Measurements from ENCODE around the gene HTRA1. TPM values are rescaled to one million over a fixed set of nuclear protein-coding genes. Genes with fewer than 3 reads are reported as not detected.

HTRA1 gene
- total RNA-seq, 1 donor from 2014 or later, result not detected

DNA sequence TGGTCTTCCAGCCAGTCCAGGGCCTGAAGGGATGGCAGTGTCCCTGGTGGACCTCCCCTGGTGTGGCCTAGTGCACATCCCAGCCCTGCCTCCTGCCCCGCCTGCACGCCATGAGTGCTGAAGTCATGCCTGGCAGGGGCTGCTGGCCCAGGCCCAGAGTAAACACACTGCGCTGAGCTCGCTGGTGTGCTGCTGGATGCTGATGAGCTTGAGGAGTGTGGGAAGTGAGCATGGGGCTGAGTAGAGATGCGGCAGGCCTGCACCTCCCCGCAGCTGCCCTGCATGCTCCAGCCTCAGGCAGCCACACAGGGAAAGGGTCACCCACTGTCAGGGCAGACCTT, 43.2 kb downstream of the HTRA1 start:
- no peaks in the 10 kb centered on the region for H3K9me3 Mint-ChIP-seq
- TF ChIP-seq CTCF (IDR thresholded peaks at IDR 0.05), result no peak
- ChIA-PET POLR2A (no interaction called here), CTCF (no interaction called here)
- no peak overlapping the region for H3K27ac Mint-ChIP-seq
- no peaks in the 10 kb centered on the region for H3K4me1 Mint-ChIP-seq
- H3K27me3 Mint-ChIP-seq, result peaks cover 2% of the 10 kb centered on the region
- no peaks in the 10 kb centered on the region for H3K36me3 Mint-ChIP-seq (ENCODE audit: low read depth)
- no peak for DNase-seq
- intact Hi-C loops (cut with micrococcal nuclease), result no loop called here
- no peak overlapping the region for H3K4me3 Mint-ChIP-seq
- no peak for ATAC-seq (ENCODE audit: low read depth)

- no peak overlapping the region for H3K27ac Mint-ChIP-seq
- no peak overlapping the region for H3K4me3 Mint-ChIP-seq
- no peak for TF ChIP-seq CTCF (IDR thresholded peaks at IDR 0.05)
- no peak for ATAC-seq (ENCODE audit: low read depth)
- POLR2A ChIA-PET, result no interaction called here
- intact Hi-C loops (cut with micrococcal nuclease), result no loop called here
- no peaks in the 10 kb centered on the region for H3K36me3 Mint-ChIP-seq (ENCODE audit: low read depth)
- CTCF ChIA-PET, result no interaction called here
- H3K27me3 Mint-ChIP-seq, result peaks cover 2% of the 10 kb centered on the region
- no peaks in the 10 kb centered on the region for H3K9me3 Mint-ChIP-seq
- H3K4me1 Mint-ChIP-seq, result no peaks in the 10 kb centered on the region
- no peak for DNase-seq
Observed at GRCh38 chr10:122505011-122505410, 43.7 kb downstream of the HTRA1 start.

GRCh38 chr10:122505885-122506645, 44.7 kb downstream of the HTRA1 start:
- no peak for TF ChIP-seq CTCF (IDR thresholded peaks at IDR 0.05)
- POLR2A ChIA-PET, result no interaction called here
- DNase-seq (no peak), ATAC-seq (ENCODE audit: low read depth) (no peak)
- Mint-ChIP-seq H3K4me3 (no peak overlapping the region), H3K27ac (no peak overlapping the region), H3K4me1 (no peaks in the 10 kb centered on the region), H3K27me3 (peaks cover 2% of the 10 kb centered on the region), H3K36me3 (ENCODE audit: low read depth) (no peaks in the 10 kb centered on the region), H3K9me3 (no peaks in the 10 kb centered on the region)
- intact Hi-C loops (cut with micrococcal nuclease), result no loop called here
- CTCF ChIA-PET, result no interaction called here

GRCh38 chr10:122507616-122508015, 46.3 kb downstream of the HTRA1 start:
- DNase-seq (no peak), ATAC-seq (ENCODE audit: low read depth) (no peak)
- Mint-ChIP-seq H3K27me3 (no peaks in the 10 kb centered on the region), H3K4me1 (no peaks in the 10 kb centered on the region), H3K9me3 (no peaks in the 10 kb centered on the region), H3K36me3 (ENCODE audit: low read depth) (no peaks in the 10 kb centered on the region), H3K4me3 (no peak overlapping the region), H3K27ac (no peak overlapping the region)
- ChIA-PET CTCF (interaction anchor here (1.1 kb wide), 1 partner anchor 8 kb away, joined by 3 read pairs; no protein-coding TSS in a partner anchor), POLR2A (no interaction called here)
- no peak for TF ChIP-seq CTCF (IDR thresholded peaks at IDR 0.05)
- intact Hi-C loops (cut with micrococcal nuclease), result no loop called here

- Mint-ChIP-seq H3K36me3 (ENCODE audit: low read depth) (no peaks in the 10 kb centered on the region), H3K9me3 (no peaks in the 10 kb centered on the region), H3K4me3 (no peak overlapping the region), H3K27ac (no peak overlapping the region), H3K4me1 (no peaks in the 10 kb centered on the region), H3K27me3 (no peaks in the 10 kb centered on the region)
- intact Hi-C loops (cut with micrococcal nuclease), result no loop called here
- ChIA-PET CTCF (interaction anchor here (1.1 kb wide), 1 partner anchor 9 kb away, joined by 3 read pairs; no protein-coding TSS in a partner anchor), POLR2A (no interaction called here)
- TF ChIP-seq CTCF (IDR thresholded peaks at IDR 0.05), result no peak
- no peak for DNase-seq
- no peak for ATAC-seq (ENCODE audit: low read depth)
Observed at GRCh38 chr10:122508021-122508420, 46.7 kb downstream of the HTRA1 start.

Measured in activated B cell treated with CpG ODN at 0.5 μM for 24 hours (primary cell).